IMR-90 (cell line): ENCODE measurements around the gene LIPI. TPM values are rescaled to one million over a fixed set of nuclear protein-coding genes. Genes with fewer than 3 reads are reported as not detected.

Source experiments
- ATAC-seq: fragments of 200-7000 bp; cut with Tn5 transposase; 2 replicates; pipeline ENCODE4 v1.9.1; 2020; ENCODE audit warnings: low read depth, mild to moderate bottlenecking, moderate library complexity
- BruUV-seq: library from RNA; stranded (reverse); fragments of 400-500 nt; replicated peaks from 2 replicates; lab custom pipeline; 2021; lab: Mats Ljungman, UMichigan
- CTCF ChIA-PET: fragments of 300-600 bp; formaldehyde crosslinking; extraction: SDS; loops from one replicate; lab custom pipeline; 2021; ENCODE audit warnings: antibody characterized with exemption; lab: Yijun Ruan, JAX
- POLR2A ChIA-PET: fragments of 300-600 bp; sonication (Branson Sonifier 250); formaldehyde crosslinking; loops from one replicate; lab custom pipeline; 2022; ENCODE audit warnings: antibody characterized with exemption; ENCODE audit not compliant: unreplicated experiment; lab: Charles Lee
- DNase-seq: peaks from one replicate; pipeline ENCODE4 v3.0.0; 2013
- H2AFZ ChIP-seq: replicated peaks from 2 replicates; pipeline ENCODE3; 2013; ENCODE audit warnings: low read length, mild to moderate bottlenecking; ENCODE audit not compliant: poor library complexity
- H2AK5ac ChIP-seq: 2 replicates; pipeline ENCODE4 v1.6.1; 2013; ENCODE audit warnings: low read depth, low read length, inconsistent platforms
- H2AK9ac ChIP-seq: replicated peaks from 2 replicates; pipeline ENCODE3; 2013; ENCODE audit warnings: mild to moderate bottlenecking, low read depth, low read length, moderate library complexity; ENCODE audit not compliant: poor library complexity
- H2BK120ac ChIP-seq: 2 replicates; pipeline ENCODE4 v1.6.1; 2013; ENCODE audit warnings: low read depth, low read length, inconsistent platforms
- H2BK15ac ChIP-seq: 3 replicates; pipeline ENCODE4 v1.6.1; 2013; ENCODE audit warnings: low read depth, low read length, inconsistent platforms
- H2BK20ac ChIP-seq: 2 replicates; pipeline ENCODE4 v1.6.1; 2013; ENCODE audit warnings: low read depth, mild to moderate bottlenecking, inconsistent platforms, low read length, moderate library complexity
- H2BK5ac ChIP-seq: 2 replicates; pipeline ENCODE4 v1.6.1; 2013; ENCODE audit warnings: mild to moderate bottlenecking, low read depth, low read length, inconsistent platforms; ENCODE audit not compliant: poor library complexity, severe bottlenecking
- H3K14ac ChIP-seq: replicated peaks from 2 replicates; pipeline ENCODE4 v1.6.1; 2013; ENCODE audit warnings: low read depth, low read length, inconsistent platforms
- H3K18ac ChIP-seq: 2 replicates; pipeline ENCODE4 v1.6.1; 2013; ENCODE audit warnings: low read depth, low read length, control low read depth
- H3K23ac ChIP-seq: 2 replicates; pipeline ENCODE4 v1.6.1; 2013; ENCODE audit warnings: low read depth, low read length, inconsistent platforms
- H3K27ac ChIP-seq: 2 replicates; pipeline ENCODE4 v1.5.1; 2013; ENCODE audit warnings: mild to moderate bottlenecking, control low read depth, low read length; ENCODE audit not compliant: insufficient read depth
- H3K27me3 ChIP-seq: 2 replicates; pipeline ENCODE4 v1.6.1; 2013; ENCODE audit warnings: low read length; ENCODE audit not compliant: control insufficient read depth, insufficient read depth
- H3K36me3 ChIP-seq: 2 replicates; pipeline ENCODE4 v1.6.1; 2013; ENCODE audit warnings: low read length, mixed read lengths; ENCODE audit not compliant: control insufficient read depth, insufficient read depth
- H3K4ac ChIP-seq: 2 replicates; pipeline ENCODE4 v1.6.1; 2013; ENCODE audit warnings: low read depth, low read length, inconsistent platforms
- H3K4me1 ChIP-seq: 2 replicates; pipeline ENCODE4 v1.6.1; 2013; ENCODE audit warnings: low read length, mixed read lengths; ENCODE audit not compliant: control insufficient read depth, insufficient read depth
- H3K4me2 ChIP-seq: 2 replicates; pipeline ENCODE4 v1.6.1; 2013; ENCODE audit warnings: low read depth, mild to moderate bottlenecking, control low read depth, low read length, moderate library complexity
- H3K4me3 ChIP-seq: 2 replicates; pipeline ENCODE4 v1.5.1; 2013; ENCODE audit warnings: low read depth, mild to moderate bottlenecking, control low read depth, low read length, moderate library complexity; ENCODE audit not compliant: insufficient read depth
- H3K56ac ChIP-seq: 2 replicates; pipeline ENCODE4 v1.6.1; 2013; ENCODE audit warnings: low read length, inconsistent platforms; ENCODE audit not compliant: insufficient read depth; ENCODE audit errors: extremely low read depth
- H3K79me1 ChIP-seq, 2 experiments: 2 replicates each; pipeline ENCODE4 v1.6.1; 2013; ENCODE audit warnings: low read length in 2 of 2, inconsistent platforms in 1 of 2, low read depth in 1 of 2
- H3K9ac ChIP-seq: 2 replicates; pipeline ENCODE4 v1.6.1; 2013; ENCODE audit warnings: low read depth, low read length, control low read depth
- H3K9me1 ChIP-seq: 2 replicates; pipeline ENCODE4 v1.6.1; 2013; ENCODE audit warnings: low read length, inconsistent platforms; ENCODE audit not compliant: insufficient read depth
- H3K9me3 ChIP-seq: 2 replicates; pipeline ENCODE4 v1.6.1; 2013; ENCODE audit warnings: low read length; ENCODE audit not compliant: control insufficient read depth, insufficient read depth
- H4K20me1 ChIP-seq: 2 replicates; pipeline ENCODE4 v1.6.1; 2013; ENCODE audit warnings: low read length, inconsistent platforms; ENCODE audit not compliant: insufficient read depth
- H4K5ac ChIP-seq: 2 replicates; pipeline ENCODE4 v1.6.1; 2013; ENCODE audit warnings: mild to moderate bottlenecking, low read depth, low read length, control low read depth
- H4K8ac ChIP-seq, 2 experiments: 2 replicates each; pipeline ENCODE4 v1.6.1; 2013; ENCODE audit warnings: low read depth in 2 of 2, low read length in 2 of 2, control low read depth in 1 of 2, inconsistent platforms in 1 of 2
- H4K91ac ChIP-seq: 2 replicates; pipeline ENCODE4 v1.6.1; 2013; ENCODE audit warnings: low read depth, low read length, inconsistent platforms; ENCODE audit not compliant: insufficient read depth
- CEBPB ChIP-seq: IDR thresholded peaks from 2 replicates; pipeline ENCODE4 v1.6.1; 2012; ENCODE audit warnings: low read depth, low read length, improper control_type of control experiment
- CHD1 ChIP-seq: IDR thresholded peaks from 2 replicates; pipeline ENCODE4 v1.6.1; 2012; ENCODE audit warnings: low read depth, low read length, improper control_type of control experiment
- CTCF ChIP-seq: conservative IDR thresholded peaks from 2 replicates; pipeline ENCODE4 v1.5.1; 2012; ENCODE audit warnings: mild to moderate bottlenecking, low read depth, low read length, improper control_type of control experiment
- ELK1 ChIP-seq: fragments of 150-350 bp; IDR thresholded peaks from 2 replicates; pipeline ENCODE4 v1.6.1; 2016; ENCODE audit warnings: low read depth, mild to moderate bottlenecking, low read length, moderate library complexity, borderline replicate concordance
- MAFK ChIP-seq: IDR thresholded peaks from 2 replicates; pipeline ENCODE4 v1.6.1; 2012; ENCODE audit warnings: low read depth, low read length, improper control_type of control experiment
- MAZ ChIP-seq: IDR thresholded peaks from 2 replicates; pipeline ENCODE4 v1.6.1; 2012; ENCODE audit warnings: low read depth, mild to moderate bottlenecking, low read length, improper control_type of control experiment, moderate library complexity, borderline replicate concordance
- RCOR1 ChIP-seq: IDR thresholded peaks from 2 replicates; pipeline ENCODE4 v1.6.1; 2012; ENCODE audit warnings: mild to moderate bottlenecking, low read length, improper control_type of control experiment; ENCODE audit not compliant: insufficient replicate concordance
- RFX5 ChIP-seq: IDR thresholded peaks from 2 replicates; pipeline ENCODE4 v1.8.0; 2012; ENCODE audit warnings: low read depth, mild to moderate bottlenecking, low read length, moderate library complexity
- WGBS, 2 experiments: methylation state at CpG; one replicate each; pipeline versions ENCODE4 v1.1.5 to v1.1.7; 2013; ENCODE audit warnings: missing lambda C conversion rate in 2 of 2; ENCODE audit not compliant: insufficient read length in 1 of 2; ENCODE audit errors: extremely low coverage in 2 of 2; 5-methylcytosine and 5-hydroxymethylcytosine counted together
- dilution Hi-C: fragments of 300-500 bp; cut with HindIII; formaldehyde crosslinking; loops from one replicate; pipeline ENCODE4 v1.14.3; 2018; ENCODE audit warnings: low sequenced_read_pairs; ENCODE audit not compliant: unreplicated experiment
- in situ Hi-C: fragments of 300-500 bp; cut with MboI; formaldehyde crosslinking; loops from 3 replicates; pipeline ENCODE4 v1.14.3; 2019; ENCODE audit warnings: low sequenced_read_pairs, inconsistent platforms, mixed read lengths
- intact Hi-C: fragments of 100-400 bp; cut with micrococcal nuclease; formaldehyde crosslinking; loops from 2 replicates; pipeline ENCODE4 v1.10.0; 2022
- polyA plus RNA-seq, 3 experiments: library from polyadenylated mRNA; depleted of rRNA; stranded (reverse); fragments of >200 nt; gene quantifications; 2 replicates each; pipeline ENCODE4 v1.2.3, GENCODE V29; 2012; ENCODE audit warnings: low replicate concordance in 1 of 3
- total RNA-seq: library from RNA; depleted of rRNA; stranded (reverse); fragments of >200 nt; gene quantifications from 2 replicates; pipeline ENCODE4 v1.2.3, GENCODE V29; 2012
- TF ChIP-seq, protein P1 (sequence below): fragments of 150-350 bp; IDR thresholded peaks from 2 replicates; pipeline ENCODE4 v1.6.1; 2017; ENCODE audit warnings: mild to moderate bottlenecking, antibody characterized with exemption, low read length, low read depth

The LIPI gene
- total and polyA plus RNA-seq, 2 of the 4 experiments (the other 2 are of a cell fraction): not detected

- Histone ChIP-seq H3K56ac (no peak overlapping the region), H2AK9ac (no peak overlapping the region), H3K27ac (no peak overlapping the region), H2AFZ (no peak overlapping the region), H3K4ac (no peak overlapping the region), H4K91ac (no peak overlapping the region), H4K5ac (no peak overlapping the region), H3K4me3 (no peak overlapping the region), H3K9me3 (peaks cover 5% of the 10 kb centered on the region; the same call in 1 of the 2 replicates), H3K9me1 (no peaks in the 10 kb centered on the region), H2BK5ac (no peak overlapping the region), H2BK120ac (no peak overlapping the region), H2AK5ac (no peak overlapping the region), H3K9ac (no peak overlapping the region), H3K23ac (no peak overlapping the region), H3K27me3 (no peaks in the 10 kb centered on the region), H4K20me1 (no peaks in the 10 kb centered on the region), H4K8ac (no peak overlapping the region), H2BK15ac (no peak overlapping the region), H3K4me2 (no peak overlapping the region), H3K4me1 (no peaks in the 10 kb centered on the region), H3K79me1 (no peaks in the 10 kb centered on the region), H2BK20ac (no peak overlapping the region), H3K18ac (no peak overlapping the region), H3K36me3 (no peaks in the 10 kb centered on the region), H3K14ac (no peak overlapping the region)
- in situ Hi-C loops (no loop called here), dilution Hi-C loops (no loop called here), intact Hi-C loops (no loop called here)
- no peak for DNase-seq
- no TSS peak for BruUV-seq
- POLR2A ChIA-PET: no interaction called here
- CTCF ChIA-PET: no interaction called here
- no peak for ATAC-seq
- WGBS, 2 experiments: 100% methylated on average over 1 of the region's 3 CpGs; no CpG with 5 or more reads in 1 of the 2 experiments
- TF ChIP-seq, protein P1, sequence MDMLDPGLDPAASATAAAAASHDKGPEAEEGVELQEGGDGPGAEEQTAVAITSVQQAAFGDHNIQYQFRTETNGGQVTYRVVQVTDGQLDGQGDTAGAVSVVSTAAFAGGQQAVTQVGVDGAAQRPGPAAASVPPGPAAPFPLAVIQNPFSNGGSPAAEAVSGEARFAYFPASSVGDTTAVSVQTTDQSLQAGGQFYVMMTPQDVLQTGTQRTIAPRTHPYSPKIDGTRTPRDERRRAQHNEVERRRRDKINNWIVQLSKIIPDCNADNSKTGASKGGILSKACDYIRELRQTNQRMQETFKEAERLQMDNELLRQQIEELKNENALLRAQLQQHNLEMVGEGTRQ: no peak
- no peak for TF ChIP-seq ELK1
- no peak for TF ChIP-seq RFX5
- no peak for TF ChIP-seq CHD1
- no peak for TF ChIP-seq MAFK
- no peak for TF ChIP-seq CTCF
- TF ChIP-seq CEBPB: no peak
- no peak for TF ChIP-seq RCOR1
- TF ChIP-seq MAZ: no peak
These were observed 130.0 kb downstream of the LIPI start for GRCh38 chr21:14080764-14081096.
